Prostate gland (tissue), 2 donors: Measurements from ENCODE around the gene ACAP2.
"Not testable (repeated sequence)": the region's sequence is repeated elsewhere in the genome, so short reads cannot be mapped to it uniquely, and the experiment has no call there.

Experiments used
- POLR2A ChIP-seq: fragments of 450-650 bp; IDR thresholded peaks from one replicate; pipeline ENCODE4 v1.6.1; 2016; ENCODE audit warnings: antibody characterized with exemption, mild to moderate bottlenecking
- TF ChIP-seq, protein P1 (sequence below), 4 experiments: fragments of 200-600 bp in 2 of 4; fragments of 450-650 bp in 2 of 4; sonication (generic) in 2 of 4; IDR thresholded peaks; 1 replicate in 3 of 4; 2 replicates in 1 of 4; pipeline ENCODE4 v1.5.1; 2016 to 2019; ENCODE audit warnings: antibody characterized with exemption in 4 of 4, mild to moderate bottlenecking in 2 of 4, moderate library complexity in 2 of 4

DNA sequence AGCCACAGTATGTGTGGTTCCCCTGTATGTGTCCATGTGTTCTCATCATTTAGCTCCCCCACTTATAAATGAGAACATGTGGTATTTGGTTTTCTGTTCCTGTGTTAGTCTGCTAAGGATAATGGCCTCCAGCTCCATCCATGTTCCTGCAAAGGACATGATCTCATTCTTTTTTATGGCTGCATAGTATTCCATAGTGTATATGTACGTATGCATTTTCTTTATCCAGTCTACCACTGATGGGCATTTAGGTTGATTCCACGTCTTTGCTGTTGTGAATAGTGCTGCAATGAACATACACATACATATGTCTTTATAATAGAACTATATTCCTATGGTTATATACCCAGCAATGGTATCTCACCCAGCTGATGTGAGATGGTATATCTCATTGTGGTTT is 88.8 kb downstream of the ACAP2 start:
- TF ChIP-seq, protein P1, sequence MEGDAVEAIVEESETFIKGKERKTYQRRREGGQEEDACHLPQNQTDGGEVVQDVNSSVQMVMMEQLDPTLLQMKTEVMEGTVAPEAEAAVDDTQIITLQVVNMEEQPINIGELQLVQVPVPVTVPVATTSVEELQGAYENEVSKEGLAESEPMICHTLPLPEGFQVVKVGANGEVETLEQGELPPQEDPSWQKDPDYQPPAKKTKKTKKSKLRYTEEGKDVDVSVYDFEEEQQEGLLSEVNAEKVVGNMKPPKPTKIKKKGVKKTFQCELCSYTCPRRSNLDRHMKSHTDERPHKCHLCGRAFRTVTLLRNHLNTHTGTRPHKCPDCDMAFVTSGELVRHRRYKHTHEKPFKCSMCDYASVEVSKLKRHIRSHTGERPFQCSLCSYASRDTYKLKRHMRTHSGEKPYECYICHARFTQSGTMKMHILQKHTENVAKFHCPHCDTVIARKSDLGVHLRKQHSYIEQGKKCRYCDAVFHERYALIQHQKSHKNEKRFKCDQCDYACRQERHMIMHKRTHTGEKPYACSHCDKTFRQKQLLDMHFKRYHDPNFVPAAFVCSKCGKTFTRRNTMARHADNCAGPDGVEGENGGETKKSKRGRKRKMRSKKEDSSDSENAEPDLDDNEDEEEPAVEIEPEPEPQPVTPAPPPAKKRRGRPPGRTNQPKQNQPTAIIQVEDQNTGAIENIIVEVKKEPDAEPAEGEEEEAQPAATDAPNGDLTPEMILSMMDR (IDR thresholded peaks at IDR 0.05) = not testable (repeated sequence)
- TF ChIP-seq POLR2A = not testable (repeated sequence)
